HG03432 (cell line): Measurements from ENCODE around the gene LRRC57.

Experiments used
- ATAC-seq: cut with Tn5 transposase; IDR thresholded peaks from one replicate; pipeline ENCODE4 v1.9.1; 2021; ENCODE audit warnings: mild to moderate bottlenecking, moderate library complexity; ENCODE audit not compliant: unreplicated experiment

The LRRC57 gene

GRCh38 chr15:42493679-42494078 is 54.9 kb downstream of the LRRC57 start:
- no peak for ATAC-seq

- no peak for ATAC-seq
Measured at GRCh38 chr15:42491539-42492225, 56.9 kb downstream of the LRRC57 start.

- ATAC-seq = peak; percentile 62
Measured at GRCh38 chr15:42490671-42491538, 57.7 kb downstream of the LRRC57 start, which contains the start of gene ZNF106. TSS of gene ZNF106 (minus strand) at chr15:42491141. CDS start at chr15:42472289, 18,852 bp downstream.

- ATAC-seq = no peak
Measured at GRCh38 chr15:42490291-42490670, 58.3 kb downstream of the LRRC57 start.
